RCC 7860 (cell line): Measurements from ENCODE around the gene PTK6.

Experiments
- DNase-seq: peaks from one replicate; pipeline ENCODE4 v3.0.0-alpha.2; 2015; ENCODE audit warnings: low spot score
- FAIRE-seq: peaks from 2 replicates; lab custom pipeline; 2012; peaks lifted over from hg19 to GRCh38; lab: Jason Lieb, UNC

Gene PTK6

GRCh38 chr20:63545814-63546213 lies 8.6 kb upstream of the PTK6 start:
- DNase-seq (no peak), FAIRE-seq (no peak)

- FAIRE-seq (no peak), DNase-seq (peak; percentile 55)
These were observed 7.9 kb upstream of the PTK6 start for GRCh38 chr20:63544958-63545516.

GRCh38 chr20:63544241-63544957 lies 7.2 kb upstream of the PTK6 start:
- FAIRE-seq (no peak), DNase-seq (no peak)

GRCh38 chr20:63543733-63544132 lies 6.6 kb upstream of the PTK6 start:
- DNase-seq (no peak), FAIRE-seq (no peak)

GRCh38 chr20:63543131-63543530 lies 6.0 kb upstream of the PTK6 start:
- no peak for DNase-seq
- no peak for FAIRE-seq

GRCh38 chr20:63542696-63543095 lies 5.5 kb upstream of the PTK6 start:
- FAIRE-seq = no peak
- DNase-seq = no peak

- no peak for DNase-seq
- FAIRE-seq = no peak
These were observed 4.9 kb upstream of the PTK6 start for GRCh38 chr20:63542031-63542559.

- DNase-seq (no peak), FAIRE-seq (no peak)
These were observed 4.2 kb upstream of the PTK6 start for GRCh38 chr20:63541371-63541770.

- FAIRE-seq (no peak), DNase-seq (no peak)
These were observed 3.4 kb upstream of the PTK6 start for GRCh38 chr20:63540417-63541186.

- FAIRE-seq = no peak
- no peak for DNase-seq
These were observed 2.5 kb upstream of the PTK6 start for GRCh38 chr20:63539441-63540370.

- no peak for FAIRE-seq
- DNase-seq = no peak
These were observed 1.9 kb upstream of the PTK6 start for GRCh38 chr20:63539092-63539430.

- FAIRE-seq (no peak), DNase-seq (peak; percentile 25)
These were observed 1.3 kb upstream of the PTK6 start for GRCh38 chr20:63538204-63539091.

- DNase-seq (peak; percentile 89), FAIRE-seq (peak; percentile 44)
These were observed 488 bp upstream of the PTK6 start for GRCh38 chr20:63537525-63538203.

GRCh38 chr20:63536241-63536977 lies 767 bp downstream of the PTK6 start:
- FAIRE-seq (no peak), DNase-seq (peak; percentile 58)

- FAIRE-seq (no peak), DNase-seq (no peak)
These were observed 2.1 kb downstream of the PTK6 start for GRCh38 chr20:63534831-63535651.

GRCh38 chr20:63534427-63534830 lies 2.7 kb downstream of the PTK6 start:
- FAIRE-seq (no peak), DNase-seq (no peak)

- DNase-seq = no peak
- no peak for FAIRE-seq
These were observed 3.2 kb downstream of the PTK6 start for GRCh38 chr20:63533871-63534393.
